Nephron (organoid): ENCODE results near the gene TEPSIN.

Experiments
- H3K27ac Mint-ChIP-seq, 3 experiments: 2 replicates each; pipeline ENCODE4 v1.8.0; 2020; ENCODE audit warnings: mixed read lengths in 3 of 3, mild to moderate bottlenecking in 2 of 3, moderate library complexity in 1 of 3
- H3K27me3 Mint-ChIP-seq: 2 replicates; pipeline ENCODE4 v1.8.0; 2021; ENCODE audit warnings: low read depth, mild to moderate bottlenecking, moderate library complexity, mixed read lengths
- H3K36me3 Mint-ChIP-seq: 2 replicates; pipeline ENCODE4 v1.8.0; 2020; ENCODE audit warnings: low read depth, mixed read lengths
- H3K4me1 Mint-ChIP-seq: 2 replicates; pipeline ENCODE4 v1.8.0; 2020; ENCODE audit warnings: mixed read lengths
- H3K4me3 Mint-ChIP-seq, 3 experiments: 2 replicates each; pipeline ENCODE4 v1.8.0; 2020; ENCODE audit warnings: mild to moderate bottlenecking in 3 of 3, mixed read lengths in 3 of 3, moderate library complexity in 2 of 3
- H3K9me3 Mint-ChIP-seq: 2 replicates; pipeline ENCODE4 v1.8.0; 2020; ENCODE audit warnings: mixed read lengths
- TF ChIP-seq, protein P1 (sequence below), 3 experiments: fragments of 200-600 bp; sonication (generic); IDR thresholded peaks; one replicate each; pipeline ENCODE4 v1.5.0; 2021; ENCODE audit warnings: antibody characterized with exemption in 3 of 3; ENCODE audit not compliant: unreplicated experiment in 3 of 3

TEPSIN gene

DNA sequence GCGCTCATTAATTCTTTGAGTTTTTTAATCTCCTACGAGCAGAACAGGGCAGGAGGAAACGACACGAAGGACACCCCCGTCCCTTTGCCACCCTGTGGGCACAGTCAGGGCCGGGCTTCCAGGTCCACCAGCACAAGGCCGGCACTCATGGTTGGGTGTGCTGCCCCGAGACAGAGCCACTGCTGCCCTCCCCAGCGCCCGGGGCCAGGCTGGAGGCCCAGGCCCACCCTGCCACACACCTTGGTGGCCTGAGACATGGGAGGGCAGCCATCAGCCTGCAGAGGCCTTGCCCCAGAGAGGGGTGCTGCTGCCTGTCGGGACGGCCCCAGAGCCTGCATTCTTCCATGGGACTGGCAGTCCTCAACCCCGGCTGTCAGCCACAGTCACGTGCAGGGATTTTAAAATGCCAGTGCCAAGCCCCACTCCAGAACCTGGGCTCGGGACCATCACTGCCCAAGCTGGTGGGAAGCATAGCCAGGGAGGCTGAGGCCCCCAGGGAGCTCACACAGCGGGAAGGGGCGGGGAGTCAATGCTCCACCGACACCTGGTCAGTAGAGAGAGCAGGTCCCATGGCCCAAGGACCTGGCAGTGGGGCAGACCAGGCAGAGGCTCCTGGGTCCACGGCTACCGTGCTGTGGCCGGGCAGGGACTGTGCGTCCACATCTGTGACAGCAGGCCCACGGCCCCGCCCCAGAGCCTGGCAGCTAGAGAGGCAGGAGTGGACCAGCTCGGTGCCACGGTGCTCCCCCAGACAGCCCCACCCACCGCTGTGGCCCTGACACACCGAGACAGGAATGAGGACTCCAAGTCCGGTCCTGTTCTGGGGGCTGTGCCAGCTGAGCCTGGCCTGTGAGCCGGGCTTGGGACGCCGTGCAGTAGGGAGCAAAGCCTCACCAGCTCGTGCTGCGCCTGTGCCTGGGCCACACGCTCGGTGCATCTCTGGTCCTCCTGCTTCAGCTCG, 43.6 kb downstream of the TEPSIN start:
- peaks cover 4% of the 10 kb centered on the region for H3K36me3 Mint-ChIP-seq
- no peaks in the 10 kb centered on the region for H3K27me3 Mint-ChIP-seq
- no peaks in the 10 kb centered on the region for H3K4me1 Mint-ChIP-seq
- H3K9me3 Mint-ChIP-seq = no peaks in the 10 kb centered on the region
- H3K4me3 Mint-ChIP-seq = no peak overlapping the region
- no peak overlapping the region for H3K27ac Mint-ChIP-seq
- TF ChIP-seq, protein P1, sequence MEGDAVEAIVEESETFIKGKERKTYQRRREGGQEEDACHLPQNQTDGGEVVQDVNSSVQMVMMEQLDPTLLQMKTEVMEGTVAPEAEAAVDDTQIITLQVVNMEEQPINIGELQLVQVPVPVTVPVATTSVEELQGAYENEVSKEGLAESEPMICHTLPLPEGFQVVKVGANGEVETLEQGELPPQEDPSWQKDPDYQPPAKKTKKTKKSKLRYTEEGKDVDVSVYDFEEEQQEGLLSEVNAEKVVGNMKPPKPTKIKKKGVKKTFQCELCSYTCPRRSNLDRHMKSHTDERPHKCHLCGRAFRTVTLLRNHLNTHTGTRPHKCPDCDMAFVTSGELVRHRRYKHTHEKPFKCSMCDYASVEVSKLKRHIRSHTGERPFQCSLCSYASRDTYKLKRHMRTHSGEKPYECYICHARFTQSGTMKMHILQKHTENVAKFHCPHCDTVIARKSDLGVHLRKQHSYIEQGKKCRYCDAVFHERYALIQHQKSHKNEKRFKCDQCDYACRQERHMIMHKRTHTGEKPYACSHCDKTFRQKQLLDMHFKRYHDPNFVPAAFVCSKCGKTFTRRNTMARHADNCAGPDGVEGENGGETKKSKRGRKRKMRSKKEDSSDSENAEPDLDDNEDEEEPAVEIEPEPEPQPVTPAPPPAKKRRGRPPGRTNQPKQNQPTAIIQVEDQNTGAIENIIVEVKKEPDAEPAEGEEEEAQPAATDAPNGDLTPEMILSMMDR (IDR thresholded peaks at IDR 0.05; ENCODE audit: unreplicated experiment in 3 of 3) = no peak

DNA sequence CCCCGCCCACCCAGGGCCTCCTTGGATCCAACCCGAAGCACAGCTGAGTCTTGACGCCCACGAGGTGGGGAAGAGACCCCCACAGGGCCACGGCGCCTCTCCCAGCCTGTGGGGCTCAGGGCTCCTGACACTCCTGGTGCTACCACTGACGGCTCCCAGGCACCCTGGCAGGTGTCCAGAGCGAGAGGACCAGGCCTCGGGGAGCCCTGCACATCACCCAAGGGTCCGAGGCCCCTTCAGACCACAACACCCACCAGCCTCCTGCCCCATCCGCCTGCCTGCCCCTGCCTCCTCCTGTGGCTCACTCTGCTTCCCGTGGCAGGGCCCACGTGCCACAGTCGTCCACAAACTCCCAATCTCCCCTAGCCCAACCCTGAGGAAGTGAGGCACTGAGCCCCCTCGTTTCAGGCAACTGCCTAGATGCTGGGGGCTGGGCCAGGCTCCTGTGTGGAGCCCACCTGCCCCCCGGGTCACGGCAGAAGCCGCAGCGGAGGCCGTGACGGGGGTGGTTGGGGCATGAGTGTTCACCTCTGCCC, 44.6 kb downstream of the TEPSIN start:
- TF ChIP-seq, protein P1 (IDR thresholded peaks at IDR 0.05; ENCODE audit: unreplicated experiment in 3 of 3) = no peak
- H3K27me3 Mint-ChIP-seq = no peaks in the 10 kb centered on the region
- H3K4me3 Mint-ChIP-seq = no peak overlapping the region
- H3K9me3 Mint-ChIP-seq = no peaks in the 10 kb centered on the region
- H3K36me3 Mint-ChIP-seq = peaks cover 4% of the 10 kb centered on the region
- no peaks in the 10 kb centered on the region for H3K4me1 Mint-ChIP-seq
- H3K27ac Mint-ChIP-seq = no peak overlapping the region

DNA sequence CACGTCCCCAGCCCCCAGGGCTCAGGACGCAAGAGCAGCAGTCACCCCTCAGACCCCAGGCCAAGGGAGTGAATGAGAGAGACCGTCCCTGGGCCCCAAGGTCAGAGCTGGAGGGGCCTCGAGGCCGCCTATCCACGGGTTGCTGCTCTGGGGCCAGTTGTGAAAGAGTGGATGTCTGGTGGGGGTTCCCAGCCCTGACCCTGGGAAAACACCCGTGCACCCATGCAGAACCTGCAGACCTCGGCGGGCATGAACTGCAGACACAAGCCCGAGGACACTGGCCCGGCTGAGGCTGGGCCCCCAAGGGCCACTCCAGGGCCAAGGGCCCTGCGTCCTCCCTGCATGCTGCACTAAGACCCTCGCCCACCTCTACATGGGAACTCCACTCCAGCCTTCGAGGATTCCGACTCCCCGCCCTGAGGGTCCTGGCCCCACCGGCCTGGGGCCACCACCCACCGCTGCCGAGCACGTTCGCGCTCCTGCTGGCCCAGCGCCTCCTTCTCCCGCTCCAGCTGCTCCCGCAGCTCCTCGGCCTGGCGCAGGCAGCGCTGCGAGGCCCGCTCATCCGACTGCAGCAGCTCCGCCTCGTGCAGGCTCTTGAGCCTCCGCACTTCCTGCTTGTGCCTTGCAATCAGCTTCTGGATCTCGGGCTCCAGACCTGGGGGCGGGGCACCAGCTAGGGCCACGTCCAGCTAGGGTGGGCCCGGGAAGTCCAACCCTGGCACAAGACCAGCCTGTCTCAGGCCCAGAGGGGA, 45.2 kb downstream of the TEPSIN start:
- no peak overlapping the region for H3K27ac Mint-ChIP-seq

DNA sequence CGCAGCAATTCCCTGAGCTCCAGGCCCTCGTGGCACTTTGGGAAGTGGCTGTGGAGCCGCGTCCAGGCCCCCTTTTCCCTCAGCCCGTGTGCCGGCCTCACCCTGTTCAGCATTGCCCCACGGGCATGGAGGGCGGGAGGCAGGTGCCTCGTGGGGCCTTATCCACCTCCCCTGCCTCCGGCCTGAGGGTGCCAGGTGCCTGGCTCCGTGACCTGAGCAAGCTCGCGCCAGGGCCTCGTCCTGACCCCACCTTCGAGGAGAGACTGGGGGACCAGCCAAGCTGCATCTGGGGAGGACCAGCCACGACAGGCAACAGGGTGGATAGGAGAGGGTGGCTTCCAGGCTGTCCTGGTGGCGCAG, 45.8 kb downstream of the TEPSIN start:
- TF ChIP-seq, protein P1 (IDR thresholded peaks at IDR 0.05; ENCODE audit: unreplicated experiment in 3 of 3) = no peak
- H3K9me3 Mint-ChIP-seq = no peaks in the 10 kb centered on the region

More for the DNA sequence above, 45.2 kb downstream of the TEPSIN start:
- no peak overlapping the region for H3K4me3 Mint-ChIP-seq
- H3K27me3 Mint-ChIP-seq = no peaks in the 10 kb centered on the region
- no peaks in the 10 kb centered on the region for H3K9me3 Mint-ChIP-seq
- H3K36me3 Mint-ChIP-seq = peaks cover 4% of the 10 kb centered on the region
- no peaks in the 10 kb centered on the region for H3K4me1 Mint-ChIP-seq
- TF ChIP-seq, protein P1 (IDR thresholded peaks at IDR 0.05; ENCODE audit: unreplicated experiment in 3 of 3) = no peak

DNA sequence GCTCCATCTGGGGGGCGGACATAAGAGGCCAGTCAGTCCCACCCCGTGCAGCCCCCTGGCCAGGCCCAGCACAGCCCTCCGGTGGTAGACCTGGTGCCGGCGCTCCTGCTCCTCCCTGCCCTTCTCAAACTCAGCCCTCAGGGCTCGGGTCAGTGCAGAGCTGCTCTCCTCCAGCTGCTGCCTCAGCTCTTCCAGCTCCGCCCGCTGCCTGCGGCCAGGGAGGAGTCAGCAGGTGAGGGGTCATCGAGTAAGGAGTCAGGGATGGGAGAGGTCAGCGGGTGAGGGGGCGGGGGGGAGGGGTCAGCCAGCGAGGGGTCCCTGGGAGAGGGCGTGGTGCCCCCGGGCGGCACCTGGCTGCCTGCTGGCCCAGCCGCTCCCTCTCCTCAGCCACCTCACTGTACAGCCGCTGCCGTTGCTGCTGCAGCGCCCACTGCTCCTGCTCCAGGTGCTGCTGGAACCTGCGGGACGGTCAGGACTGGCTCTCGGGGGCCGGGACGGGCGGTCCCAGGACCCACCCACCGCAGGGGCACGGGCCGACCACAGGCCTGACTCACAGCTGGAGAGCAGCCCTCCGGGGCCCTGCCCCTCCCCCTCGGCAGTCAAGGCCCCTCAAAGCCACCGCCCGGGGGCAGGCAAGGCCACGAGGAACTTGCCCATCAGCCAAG, 46.3 kb downstream of the TEPSIN start:
- no peak overlapping the region for H3K4me3 Mint-ChIP-seq
- H3K27me3 Mint-ChIP-seq = no peaks in the 10 kb centered on the region
- H3K36me3 Mint-ChIP-seq = peaks cover 4% of the 10 kb centered on the region
- no peak overlapping the region for H3K27ac Mint-ChIP-seq
- H3K4me1 Mint-ChIP-seq = no peaks in the 10 kb centered on the region
- TF ChIP-seq, protein P1 (IDR thresholded peaks at IDR 0.05; ENCODE audit: unreplicated experiment in 3 of 3) = no peak
- H3K9me3 Mint-ChIP-seq = no peaks in the 10 kb centered on the region

More for the DNA sequence above, 45.8 kb downstream of the TEPSIN start:
- Mint-ChIP-seq H3K4me3 (no peak overlapping the region), H3K27ac (no peak overlapping the region), H3K36me3 (peaks cover 4% of the 10 kb centered on the region), H3K27me3 (no peaks in the 10 kb centered on the region), H3K4me1 (no peaks in the 10 kb centered on the region)
